ENCODE results near the gene ASPDH. TPM values are rescaled to one million over a fixed set of nuclear protein-coding genes. Genes with fewer than 3 reads are reported as not detected.

ASPDH gene
- not detected for total RNA-seq

GRCh38 chr19:50513746-50514345 is at the start of gene ASPDH:
Gene ASPDH, minus strand, starts transcription at chr19:50513913. Its CDS starts 90 bp downstream, at chr19:50513823.
- Histone ChIP-seq H3K4me1 (ENCODE audit: insufficient read depth, low read length) (peaks cover 10% of the 10 kb centered on the region), H3K9me3 (ENCODE audit: low read depth, low read length) (no peaks in the 10 kb centered on the region), H3K27me3 (ENCODE audit: insufficient read depth, low read length) (no peaks in the 10 kb centered on the region), H3K4me3 (ENCODE audit: low read length) (no peak within 1 kb of the TSS)

- Histone ChIP-seq H3K4me3 (ENCODE audit: low read length) (no peak overlapping the region), H3K4me1 (ENCODE audit: insufficient read depth, low read length) (no peaks in the 10 kb centered on the region), H3K9me3 (ENCODE audit: low read depth, low read length) (no peaks in the 10 kb centered on the region), H3K27me3 (ENCODE audit: insufficient read depth, low read length) (peaks cover 18% of the 10 kb centered on the region)
Observed at GRCh38 chr19:50562996-50563395, 49.3 kb upstream of the ASPDH start.

- Histone ChIP-seq H3K9me3 (ENCODE audit: low read depth, low read length) (no peaks in the 10 kb centered on the region), H3K27me3 (ENCODE audit: insufficient read depth, low read length) (peaks cover 18% of the 10 kb centered on the region)
Observed at GRCh38 chr19:50562329-50562728, 48.6 kb upstream of the ASPDH start.

GRCh38 chr19:50559636-50560035 is 45.9 kb upstream of the ASPDH start:
- no peak overlapping the region for H3K4me3 ChIP-seq (ENCODE audit: low read length)
- H3K27me3 ChIP-seq (ENCODE audit: insufficient read depth, low read length): peaks cover 8% of the 10 kb centered on the region
- no peaks in the 10 kb centered on the region for H3K9me3 ChIP-seq (ENCODE audit: low read depth, low read length)
- H3K4me1 ChIP-seq (ENCODE audit: insufficient read depth, low read length): no peaks in the 10 kb centered on the region

More at GRCh38 chr19:50562329-50562728, 48.6 kb upstream of the ASPDH start:
- Histone ChIP-seq H3K4me3 (ENCODE audit: low read length) (no peak overlapping the region), H3K4me1 (ENCODE audit: insufficient read depth, low read length) (no peaks in the 10 kb centered on the region)

DNA sequence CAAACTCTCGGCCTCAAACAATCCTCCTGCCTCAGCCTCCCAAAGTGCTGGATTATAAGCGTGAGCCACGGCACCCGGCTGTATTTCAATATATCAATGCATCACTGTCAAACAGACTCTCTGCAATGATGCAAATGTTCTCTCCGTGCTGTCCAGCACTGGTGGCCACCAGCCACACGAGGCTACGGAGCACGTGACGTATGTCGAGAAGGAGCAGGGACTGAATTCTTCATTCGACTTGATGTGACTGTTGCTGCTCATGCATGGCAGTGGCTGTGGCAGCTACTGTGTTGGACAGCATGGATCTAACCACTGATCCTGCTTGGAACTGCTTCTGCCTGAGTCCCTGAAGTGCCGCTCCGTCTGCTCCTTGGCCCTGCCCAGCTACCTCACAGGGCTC is 44.7 kb upstream of the ASPDH start:
- H3K9me3 ChIP-seq (ENCODE audit: low read depth, low read length): no peaks in the 10 kb centered on the region
- H3K27me3 ChIP-seq (ENCODE audit: insufficient read depth, low read length): peaks cover 8% of the 10 kb centered on the region
- no peak overlapping the region for H3K4me3 ChIP-seq (ENCODE audit: low read length)

DNA sequence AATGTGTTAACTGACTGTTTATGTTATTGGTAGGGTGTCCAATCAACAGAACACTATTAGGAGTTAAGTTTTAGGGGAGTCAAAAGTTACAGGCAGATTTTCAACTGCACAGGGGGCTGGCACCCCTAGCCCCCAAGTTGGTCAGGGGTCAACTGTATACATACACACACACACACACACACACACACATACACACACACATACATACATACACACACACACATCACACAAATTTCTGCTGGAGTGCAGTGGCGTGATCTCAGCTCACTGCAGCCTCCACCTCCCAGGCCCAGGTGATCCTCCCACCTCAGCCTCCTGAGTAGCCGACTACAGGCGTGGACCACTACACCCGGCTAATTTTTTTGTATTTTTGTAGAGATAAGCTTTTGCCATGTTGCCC is 44.3 kb upstream of the ASPDH start:
- Histone ChIP-seq H3K4me3 (ENCODE audit: low read length) (no peak overlapping the region), H3K27me3 (ENCODE audit: insufficient read depth, low read length) (peaks cover 8% of the 10 kb centered on the region), H3K4me1 (ENCODE audit: insufficient read depth, low read length) (no peaks in the 10 kb centered on the region), H3K9me3 (ENCODE audit: low read depth, low read length) (no peaks in the 10 kb centered on the region)

More for the DNA sequence above, 44.7 kb upstream of the ASPDH start:
- no peaks in the 10 kb centered on the region for H3K4me1 ChIP-seq (ENCODE audit: insufficient read depth, low read length)

GRCh38 chr19:50557009-50557613 is 43.4 kb upstream of the ASPDH start:
- peaks cover 8% of the 10 kb centered on the region for H3K27me3 ChIP-seq (ENCODE audit: insufficient read depth, low read length)
- no peaks in the 10 kb centered on the region for H3K4me1 ChIP-seq (ENCODE audit: insufficient read depth, low read length)
- no peaks in the 10 kb centered on the region for H3K9me3 ChIP-seq (ENCODE audit: low read depth, low read length)
- H3K4me3 ChIP-seq (ENCODE audit: low read length): no peak overlapping the region

GRCh38 chr19:50556282-50557008 is 42.7 kb upstream of the ASPDH start:
- H3K9me3 ChIP-seq (ENCODE audit: low read depth, low read length): no peaks in the 10 kb centered on the region
- peaks cover 8% of the 10 kb centered on the region for H3K27me3 ChIP-seq (ENCODE audit: insufficient read depth, low read length)
- H3K4me1 ChIP-seq (ENCODE audit: insufficient read depth, low read length): no peaks in the 10 kb centered on the region
- no peak overlapping the region for H3K4me3 ChIP-seq (ENCODE audit: low read length)

DNA sequence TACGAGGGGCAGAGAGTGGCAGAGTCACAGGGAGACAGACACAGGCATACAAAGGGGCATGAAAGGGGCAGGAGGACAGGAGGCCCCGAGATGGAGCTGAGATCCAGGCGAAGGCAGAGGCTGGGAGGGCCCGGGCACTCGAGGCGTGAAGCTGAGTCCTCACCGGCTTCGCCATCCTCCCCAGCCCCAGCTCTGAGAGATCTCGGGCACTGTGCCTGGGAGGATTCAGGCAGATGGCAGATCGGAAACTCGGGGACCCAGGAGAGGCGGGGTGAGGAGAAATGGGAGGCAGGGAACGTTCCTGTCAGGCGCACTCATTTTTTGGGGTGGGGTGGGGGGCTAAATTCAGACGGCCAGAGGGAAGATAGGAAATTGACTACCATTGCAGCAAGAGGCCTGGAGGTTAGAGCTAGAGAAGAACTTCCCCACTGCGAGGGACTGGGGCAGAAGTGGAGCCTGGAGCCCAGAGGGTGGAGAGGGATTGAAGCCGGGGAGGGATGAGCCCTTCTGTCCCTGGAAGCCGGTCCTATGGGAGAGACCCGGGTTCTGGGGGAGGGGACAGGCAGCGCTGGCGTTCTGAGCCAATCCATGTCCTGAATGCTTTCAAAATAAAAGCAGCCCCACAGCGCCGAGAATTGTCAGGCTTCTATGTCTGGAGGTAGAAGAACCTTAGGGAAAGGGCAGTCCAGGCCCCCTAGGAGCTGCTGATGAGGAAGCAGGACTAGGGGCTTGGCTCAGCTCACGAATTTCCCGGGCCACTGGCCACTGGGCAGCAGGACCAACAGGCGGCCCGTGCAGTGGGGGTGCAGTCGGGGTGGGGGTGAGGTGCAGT is 42.0 kb upstream of the ASPDH start:
- Histone ChIP-seq H3K4me1 (ENCODE audit: insufficient read depth, low read length) (no peaks in the 10 kb centered on the region), H3K4me3 (ENCODE audit: low read length) (no peak overlapping the region), H3K9me3 (ENCODE audit: low read depth, low read length) (no peaks in the 10 kb centered on the region), H3K27me3 (ENCODE audit: insufficient read depth, low read length) (peaks cover 8% of the 10 kb centered on the region)

GRCh38 chr19:50555033-50555432 is 41.3 kb upstream of the ASPDH start:
- no peak overlapping the region for H3K4me3 ChIP-seq (ENCODE audit: low read length)

GRCh38 chr19:50554212-50554611 is 40.5 kb upstream of the ASPDH start:
- H3K4me1 ChIP-seq (ENCODE audit: insufficient read depth, low read length): no peaks in the 10 kb centered on the region
- no peaks in the 10 kb centered on the region for H3K9me3 ChIP-seq (ENCODE audit: low read depth, low read length)
- H3K4me3 ChIP-seq (ENCODE audit: low read length): no peak overlapping the region
- peaks cover 8% of the 10 kb centered on the region for H3K27me3 ChIP-seq (ENCODE audit: insufficient read depth, low read length)

More at GRCh38 chr19:50555033-50555432, 41.3 kb upstream of the ASPDH start:
- H3K9me3 ChIP-seq (ENCODE audit: low read depth, low read length): no peaks in the 10 kb centered on the region
- peaks cover 8% of the 10 kb centered on the region for H3K27me3 ChIP-seq (ENCODE audit: insufficient read depth, low read length)
- H3K4me1 ChIP-seq (ENCODE audit: insufficient read depth, low read length): no peaks in the 10 kb centered on the region

GRCh38 chr19:50553134-50553703 is 39.5 kb upstream of the ASPDH start:
- peaks cover 8% of the 10 kb centered on the region for H3K27me3 ChIP-seq (ENCODE audit: insufficient read depth, low read length)
- no peak overlapping the region for H3K4me3 ChIP-seq (ENCODE audit: low read length)
- no peaks in the 10 kb centered on the region for H3K9me3 ChIP-seq (ENCODE audit: low read depth, low read length)
- no peaks in the 10 kb centered on the region for H3K4me1 ChIP-seq (ENCODE audit: insufficient read depth, low read length)

- Histone ChIP-seq H3K4me1 (ENCODE audit: insufficient read depth, low read length) (no peaks in the 10 kb centered on the region), H3K4me3 (ENCODE audit: low read length) (no peak overlapping the region), H3K9me3 (ENCODE audit: low read depth, low read length) (no peaks in the 10 kb centered on the region), H3K27me3 (ENCODE audit: insufficient read depth, low read length) (peaks cover 8% of the 10 kb centered on the region)
Observed at GRCh38 chr19:50552540-50552939, 38.8 kb upstream of the ASPDH start.

GRCh38 chr19:50551715-50552187 is 38.0 kb upstream of the ASPDH start:
- Histone ChIP-seq H3K27me3 (ENCODE audit: insufficient read depth, low read length) (peaks cover 3% of the 10 kb centered on the region), H3K4me3 (ENCODE audit: low read length) (no peak overlapping the region), H3K4me1 (ENCODE audit: insufficient read depth, low read length) (no peaks in the 10 kb centered on the region), H3K9me3 (ENCODE audit: low read depth, low read length) (no peaks in the 10 kb centered on the region)

Data from mononuclear cell (primary cell).